HG03139 (cell line): ENCODE measurements around the gene AUTS2.

Experiments
- ATAC-seq: cut with Tn5 transposase; IDR thresholded peaks from one replicate; pipeline ENCODE4 v1.9.1; 2021; ENCODE audit not compliant: unreplicated experiment

AUTS2 gene

DNA sequence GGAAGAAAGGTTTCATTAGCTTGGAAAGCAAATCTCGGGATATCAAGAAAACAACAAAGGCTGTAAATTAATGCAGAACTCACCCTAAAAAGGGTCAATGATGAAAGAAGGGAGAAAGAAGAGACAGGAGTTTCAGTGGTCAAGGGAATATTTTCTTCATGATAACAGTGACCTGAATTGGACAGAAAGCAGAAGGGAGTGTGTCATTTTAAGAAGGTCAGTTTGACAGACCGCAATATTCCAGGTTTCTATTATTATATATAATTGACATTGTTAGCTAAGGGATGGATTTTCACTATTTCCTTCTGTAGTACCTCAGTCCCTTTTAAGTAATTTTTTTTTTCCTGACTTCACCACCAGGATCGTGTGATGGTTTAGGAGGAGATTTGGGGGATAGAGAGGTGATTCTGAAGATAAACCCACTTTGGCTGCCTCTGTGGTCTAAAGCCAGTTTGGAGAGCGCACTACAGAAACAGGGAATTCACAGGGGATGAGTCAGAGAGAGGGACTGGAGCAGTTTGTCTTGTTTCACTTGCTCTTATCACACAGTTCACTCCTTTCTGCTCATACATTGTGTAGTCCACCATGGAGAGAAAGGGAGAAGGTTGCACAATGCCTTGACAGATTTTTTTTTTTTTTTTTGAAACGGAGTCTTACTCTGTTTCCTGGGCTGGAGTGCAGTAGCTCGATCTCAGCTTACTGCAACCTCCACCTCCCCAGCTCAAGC lies 417.9 kb downstream of the AUTS2 start:
- ATAC-seq: no peak

DNA sequence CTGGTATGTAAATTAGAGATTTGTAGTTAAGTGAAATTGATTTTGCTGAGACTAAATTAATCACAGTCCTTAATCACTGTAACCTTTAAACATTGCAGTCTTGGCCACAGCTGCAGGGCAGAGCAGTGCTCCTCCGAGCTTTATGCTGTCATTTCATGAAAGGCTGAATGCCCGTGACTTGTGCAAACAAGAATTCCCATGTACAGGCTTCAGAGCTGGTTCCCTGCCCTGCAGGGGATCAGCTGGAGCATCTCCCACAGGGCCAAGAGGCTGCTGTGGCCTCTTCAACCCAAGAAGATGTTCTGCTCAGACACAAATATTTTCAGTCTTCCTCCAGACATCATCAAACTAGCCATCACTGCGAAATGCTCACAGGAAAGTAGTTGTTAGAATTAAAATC lies 419.1 kb downstream of the AUTS2 start:
- ATAC-seq: no peak

DNA sequence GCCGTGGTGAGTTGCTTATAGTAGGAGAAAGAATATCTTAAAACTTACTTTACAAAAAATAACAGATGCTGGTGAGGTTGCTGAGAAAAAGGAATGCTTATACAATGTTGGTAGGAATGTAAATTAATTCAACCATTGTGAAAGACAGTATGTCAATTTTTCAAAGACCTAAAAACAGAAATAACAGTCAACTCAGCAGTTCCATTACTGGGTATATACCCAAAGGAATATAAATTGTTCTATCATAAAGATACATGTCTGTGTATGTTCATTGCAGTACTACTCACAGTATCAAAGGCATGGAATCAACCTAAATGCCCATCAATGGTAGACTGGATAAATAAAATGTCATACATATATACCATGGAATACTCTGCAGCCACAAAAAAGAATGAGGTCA lies 420.4 kb downstream of the AUTS2 start:
- no peak for ATAC-seq

DNA sequence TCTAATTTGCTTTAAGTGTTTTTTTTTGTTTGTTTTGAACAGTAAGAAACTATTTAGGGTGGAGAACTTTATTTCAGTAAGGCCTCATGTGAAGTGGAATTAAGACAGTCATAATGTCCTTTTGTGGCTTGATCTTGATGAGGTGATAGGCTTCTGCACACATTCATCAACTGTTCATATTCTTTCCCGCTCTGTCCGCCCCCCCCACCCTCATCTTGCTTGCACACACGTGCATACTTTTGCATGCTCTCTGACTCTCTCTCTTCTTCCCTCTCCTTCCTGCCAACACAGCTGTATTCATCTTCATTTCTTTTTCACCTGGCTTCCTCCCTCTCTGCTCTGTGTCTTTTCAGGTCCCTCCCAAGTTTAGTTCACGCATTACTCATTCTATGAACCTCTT lies 429.6 kb downstream of the AUTS2 start:
- no peak for ATAC-seq

DNA sequence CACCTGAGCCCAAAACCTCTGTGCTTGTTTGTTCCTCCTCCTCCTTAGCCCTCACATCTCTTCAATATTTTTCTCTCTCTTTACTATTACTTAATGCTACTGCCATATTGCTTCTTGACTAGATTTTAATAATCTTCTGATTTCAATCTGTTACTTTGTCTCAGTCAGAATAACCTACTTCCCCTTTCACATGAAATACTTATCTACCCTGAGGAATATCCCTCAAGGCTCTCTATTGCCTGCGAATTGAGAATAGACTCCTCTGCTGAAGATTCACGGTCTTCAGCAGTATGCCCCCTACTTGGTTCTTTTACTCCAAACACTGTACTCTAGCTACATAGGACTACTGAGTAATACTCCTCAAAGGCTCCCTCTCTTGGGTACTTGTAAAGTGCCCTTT lies 430.3 kb downstream of the AUTS2 start:
- no peak for ATAC-seq

DNA sequence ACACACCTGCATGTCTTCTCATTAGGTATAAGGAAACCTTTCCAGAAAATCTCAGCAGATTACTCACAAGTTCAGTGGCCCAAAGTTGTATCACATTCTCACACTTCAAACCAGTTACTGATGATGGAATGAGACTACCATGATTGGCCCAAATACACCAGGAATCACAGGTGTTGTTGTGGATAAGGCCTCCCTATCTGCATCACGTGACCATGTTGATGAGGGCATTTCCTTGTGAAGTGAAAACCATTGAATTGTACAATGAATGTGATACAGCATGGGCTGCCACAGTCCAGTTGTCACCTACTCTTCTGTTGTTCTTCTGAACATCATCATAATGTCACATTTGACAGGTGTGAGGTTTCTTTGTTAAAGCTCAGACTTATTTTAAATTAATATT lies 431.7 kb downstream of the AUTS2 start:
- ATAC-seq: no peak

GRCh38 chr7:70030745-70031144 lies 432.5 kb downstream of the AUTS2 start:
- ATAC-seq: no peak

DNA sequence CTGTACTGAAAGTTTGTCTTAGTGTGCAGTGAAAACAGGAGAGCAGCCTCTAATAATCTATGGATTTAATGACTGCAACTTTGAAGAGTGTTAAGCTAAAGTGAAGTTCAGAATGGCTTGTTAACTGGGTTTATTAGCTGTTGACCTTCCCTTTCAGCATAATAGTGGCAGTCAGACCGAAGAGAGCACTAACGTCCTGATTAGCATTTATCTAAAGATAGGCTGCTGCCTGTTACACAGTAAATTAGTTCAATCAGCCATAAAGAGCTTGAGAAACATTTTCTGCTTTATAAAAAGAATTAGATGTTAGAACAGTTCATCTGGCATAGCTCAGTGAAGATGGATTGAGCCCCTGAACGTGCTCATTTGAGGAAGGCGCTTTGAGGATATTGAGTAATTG lies 433.0 kb downstream of the AUTS2 start:
- no peak for ATAC-seq

DNA sequence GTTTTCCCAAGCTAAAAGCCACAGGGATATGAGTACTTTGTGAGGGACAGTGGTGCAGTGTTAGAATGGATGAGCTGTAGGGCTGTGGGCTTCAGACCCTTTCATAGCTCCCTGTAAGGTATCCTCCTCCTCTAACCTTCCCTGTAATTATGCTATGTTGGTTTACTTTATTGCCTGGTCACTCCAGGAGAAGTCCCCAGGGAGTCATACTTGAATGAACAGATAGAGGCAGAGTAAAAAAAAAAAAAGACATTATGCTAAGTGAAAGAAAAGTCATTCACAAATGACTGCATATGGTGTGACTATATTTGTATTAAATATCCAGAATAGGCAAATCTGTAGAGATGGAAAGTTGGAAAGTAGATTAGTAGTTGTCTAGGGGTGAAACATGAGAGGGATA lies 434.4 kb downstream of the AUTS2 start:
- no peak for ATAC-seq

- no peak for ATAC-seq
Measured at GRCh38 chr7:70033226-70033625, 435.0 kb downstream of the AUTS2 start.

DNA sequence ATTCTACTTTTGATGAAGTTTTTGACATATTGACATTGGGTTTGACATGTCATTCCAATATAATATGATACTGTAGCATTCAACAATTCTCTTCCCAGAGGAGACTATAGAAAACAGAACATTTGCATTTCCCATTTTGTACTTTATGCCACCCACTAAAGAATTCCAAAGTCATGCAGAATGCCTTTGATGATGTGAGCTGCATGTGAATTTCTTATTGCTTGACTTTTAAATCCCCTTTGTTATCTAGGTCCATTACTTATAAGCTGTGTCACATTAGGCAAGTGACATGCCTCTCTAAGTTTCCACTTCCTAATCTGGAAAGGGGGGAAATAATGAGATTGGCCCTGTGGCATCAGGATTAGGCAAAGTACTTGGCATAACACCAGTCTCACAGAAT lies 436.7 kb downstream of the AUTS2 start:
- no peak for ATAC-seq

DNA sequence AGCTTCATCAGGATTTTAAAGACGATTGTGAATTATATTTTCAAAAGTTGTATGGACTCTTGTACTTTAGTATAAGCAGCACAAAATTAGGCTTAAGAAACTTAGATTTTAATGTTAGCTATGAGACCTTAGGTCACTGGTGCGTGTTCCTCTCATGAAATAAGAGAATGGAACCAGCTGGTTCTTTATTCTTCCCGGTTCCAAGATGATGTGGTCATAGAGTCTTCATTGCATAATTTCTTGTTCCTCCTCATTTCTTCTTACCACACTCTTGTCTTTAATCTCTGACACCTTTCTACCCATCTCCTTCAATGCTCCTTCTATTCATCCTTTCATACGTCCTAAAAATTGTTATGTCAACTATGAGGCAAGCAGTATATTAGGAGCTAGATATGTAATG lies 437.2 kb downstream of the AUTS2 start:
- no peak for ATAC-seq

GRCh38 chr7:70035955-70036354 lies 437.7 kb downstream of the AUTS2 start:
- no peak for ATAC-seq

GRCh38 chr7:70036695-70037094 lies 438.4 kb downstream of the AUTS2 start:
- ATAC-seq: no peak

- ATAC-seq: no peak
Measured at GRCh38 chr7:70037171-70037933, 439.1 kb downstream of the AUTS2 start.

DNA sequence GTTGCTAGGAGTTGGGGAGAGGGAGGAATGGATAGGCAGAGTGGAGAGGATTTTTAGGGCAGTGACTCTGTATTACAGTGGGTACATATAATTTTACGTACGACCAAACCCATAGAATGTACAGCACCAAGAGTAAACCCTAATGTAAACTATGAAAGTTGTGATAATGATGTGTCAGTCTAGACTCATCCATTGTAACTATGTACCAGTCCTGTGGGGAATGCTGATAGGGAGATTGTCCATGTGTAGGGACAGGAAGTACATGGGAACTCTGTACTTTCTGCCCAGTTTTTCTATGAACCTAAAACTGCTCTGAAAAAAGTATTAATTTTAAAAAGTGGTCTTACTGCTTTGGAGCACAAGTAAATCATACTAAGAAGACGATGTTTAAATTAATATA lies 441.8 kb downstream of the AUTS2 start:
- ATAC-seq: no peak

DNA sequence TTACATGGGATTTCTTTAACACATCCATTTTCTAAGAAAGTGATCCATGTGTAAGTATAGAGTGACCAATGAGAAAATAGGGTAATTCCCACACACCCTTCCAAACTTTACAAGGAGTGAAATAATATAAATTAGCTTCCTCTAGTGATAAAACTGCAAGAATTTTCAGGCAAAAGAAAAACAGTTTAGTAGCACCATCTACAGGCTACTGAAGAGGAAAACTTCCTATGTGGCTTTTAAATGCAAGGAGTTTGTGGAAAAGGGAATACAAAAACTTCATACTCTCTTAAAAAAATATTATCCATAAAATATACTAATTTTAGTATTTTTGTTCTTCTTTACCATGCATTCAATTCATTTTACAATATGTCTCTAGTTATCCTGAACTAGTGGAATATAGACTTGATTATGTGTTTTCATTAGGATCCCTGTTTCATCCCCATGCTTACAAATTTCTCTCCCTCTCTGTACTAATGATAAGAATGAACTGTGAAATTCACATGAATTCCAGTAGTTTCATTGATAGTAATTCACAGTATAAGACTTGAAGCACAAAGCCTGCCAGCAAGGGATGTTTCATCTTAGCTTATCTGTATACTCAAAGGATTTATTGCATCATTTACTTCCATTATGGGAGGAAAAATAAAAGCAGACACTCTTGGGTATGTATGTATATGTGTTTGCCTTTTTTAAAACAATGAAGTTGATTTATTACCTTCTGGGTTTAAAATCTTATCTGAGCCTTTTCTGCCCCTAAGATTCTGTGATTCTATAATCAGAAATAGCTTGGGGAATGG lies 442.9 kb downstream of the AUTS2 start:
- ATAC-seq: no peak

DNA sequence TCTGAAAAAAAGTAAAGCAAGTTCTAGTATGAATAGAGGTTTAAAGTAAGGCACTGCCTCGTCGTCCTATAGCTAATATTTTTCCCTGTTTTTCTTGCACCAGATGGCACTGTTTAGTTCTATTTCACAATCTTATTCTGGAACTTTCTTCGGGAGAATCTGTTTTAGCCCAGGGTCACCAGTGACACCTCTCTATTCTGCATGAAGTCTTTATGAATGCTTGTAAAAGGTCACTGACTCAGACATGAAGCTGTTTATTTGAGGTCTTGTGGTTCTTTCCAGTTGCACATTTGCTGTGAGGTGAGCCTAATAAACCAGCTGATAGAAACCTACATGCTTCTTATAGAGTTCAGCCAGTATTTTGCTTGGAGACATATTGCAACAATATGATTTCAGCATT lies 444.3 kb downstream of the AUTS2 start:
- ATAC-seq: no peak

GRCh38 chr7:70043015-70043538 lies 444.8 kb downstream of the AUTS2 start:
- ATAC-seq: no peak

DNA sequence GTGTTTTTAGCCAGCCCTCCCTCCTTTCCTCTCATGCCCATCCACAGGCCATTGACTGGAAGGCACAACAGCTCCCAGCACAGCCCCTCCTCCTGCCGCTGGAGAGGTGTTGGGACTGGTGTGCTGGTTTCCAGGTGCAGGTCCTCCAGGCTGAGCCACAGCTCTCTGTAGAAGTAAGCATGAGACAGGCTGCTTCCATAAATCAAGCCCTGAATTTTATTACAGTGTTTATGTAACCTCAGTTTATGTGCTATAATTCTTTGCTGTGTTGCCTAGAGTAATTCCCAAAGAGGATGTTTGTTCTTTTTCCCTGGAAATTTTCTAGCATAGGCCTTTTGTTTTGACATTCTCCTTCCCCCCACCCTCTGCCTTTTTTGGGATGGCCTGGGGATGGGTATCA lies 445.8 kb downstream of the AUTS2 start:
- ATAC-seq: no peak

DNA sequence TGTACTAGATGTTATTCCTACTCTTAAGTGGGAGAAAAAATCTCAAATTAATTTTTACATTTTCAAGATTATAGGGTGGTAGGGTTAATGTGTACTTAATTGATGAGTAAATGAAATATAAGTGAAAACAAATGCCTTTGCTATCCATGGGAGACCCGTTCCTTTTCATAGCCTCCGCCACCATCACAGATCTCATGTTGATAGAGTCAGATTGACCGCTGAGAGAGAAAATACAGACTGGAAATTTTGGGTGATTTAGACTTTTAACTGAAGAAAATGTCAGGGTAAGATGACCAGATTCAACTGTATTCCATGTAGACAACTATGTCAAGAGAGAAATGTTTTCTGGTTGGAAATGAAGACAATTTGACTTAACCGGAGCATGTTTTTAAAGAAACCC lies 446.2 kb downstream of the AUTS2 start:
- ATAC-seq: no peak

- no peak for ATAC-seq
Measured at GRCh38 chr7:70044981-70045380, 446.7 kb downstream of the AUTS2 start.
